IMR-90 (cell line): ENCODE data around the gene FBXW7.

ENCODE experiments used
- BHLHE40 ChIP-seq: fragments of 150-350 bp; IDR thresholded peaks from 2 replicates; pipeline ENCODE4 v1.6.1; 2016; ENCODE audit warnings: mild to moderate bottlenecking, low read depth, low read length
- CHD1 ChIP-seq: IDR thresholded peaks from 2 replicates; pipeline ENCODE4 v1.6.1; 2012; ENCODE audit warnings: low read depth, low read length, improper control_type of control experiment
- FOS ChIP-seq: fragments of 150-350 bp; IDR thresholded peaks from 2 replicates; pipeline ENCODE4 v1.6.1; 2016; ENCODE audit warnings: low read depth, low read length
- MAFK ChIP-seq: IDR thresholded peaks from 2 replicates; pipeline ENCODE4 v1.6.1; 2012; ENCODE audit warnings: low read depth, low read length, improper control_type of control experiment
- MAZ ChIP-seq: IDR thresholded peaks from 2 replicates; pipeline ENCODE4 v1.6.1; 2012; ENCODE audit warnings: low read depth, mild to moderate bottlenecking, low read length, improper control_type of control experiment, moderate library complexity, borderline replicate concordance
- POLR2A ChIP-seq: IDR thresholded peaks from 2 replicates; pipeline ENCODE4 v1.6.1; 2012; ENCODE audit warnings: mild to moderate bottlenecking, low read depth, low read length
- RAD21 ChIP-seq: IDR thresholded peaks from 2 replicates; pipeline ENCODE4 v1.6.1; 2012; ENCODE audit warnings: low read length, improper control_type of control experiment
- RFX5 ChIP-seq: IDR thresholded peaks from 2 replicates; pipeline ENCODE4 v1.8.0; 2012; ENCODE audit warnings: low read depth, mild to moderate bottlenecking, low read length, moderate library complexity
- USF2 ChIP-seq: fragments of 150-350 bp; IDR thresholded peaks from 2 replicates; pipeline ENCODE4 v1.6.1; 2017; ENCODE audit warnings: mild to moderate bottlenecking, antibody characterized with exemption, low read length, low read depth
- TF ChIP-seq, protein P1 (sequence below): conservative IDR thresholded peaks from 2 replicates; pipeline ENCODE4 v1.5.1; 2012; ENCODE audit warnings: mild to moderate bottlenecking, low read depth, low read length, improper control_type of control experiment

DNA sequence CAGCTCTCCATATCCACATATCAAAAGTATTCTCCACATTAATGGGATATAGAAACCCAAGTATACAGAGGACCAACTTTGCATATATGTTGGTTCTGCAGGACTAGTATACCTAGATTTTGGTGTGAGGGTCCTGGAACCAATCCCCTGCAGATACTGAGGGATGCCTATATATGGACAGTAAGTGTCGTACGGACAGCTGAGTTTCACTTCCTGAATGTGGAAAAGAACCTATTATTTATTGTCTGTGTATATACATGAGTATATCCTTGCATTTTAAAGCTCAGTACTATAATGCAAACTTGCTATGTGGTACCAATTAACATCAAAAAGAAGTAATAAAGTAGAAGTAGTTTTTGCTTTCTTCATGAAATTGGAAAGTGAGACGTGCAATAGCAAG, 101.9 kb downstream of the FBXW7 start:
- TF ChIP-seq, protein P1, sequence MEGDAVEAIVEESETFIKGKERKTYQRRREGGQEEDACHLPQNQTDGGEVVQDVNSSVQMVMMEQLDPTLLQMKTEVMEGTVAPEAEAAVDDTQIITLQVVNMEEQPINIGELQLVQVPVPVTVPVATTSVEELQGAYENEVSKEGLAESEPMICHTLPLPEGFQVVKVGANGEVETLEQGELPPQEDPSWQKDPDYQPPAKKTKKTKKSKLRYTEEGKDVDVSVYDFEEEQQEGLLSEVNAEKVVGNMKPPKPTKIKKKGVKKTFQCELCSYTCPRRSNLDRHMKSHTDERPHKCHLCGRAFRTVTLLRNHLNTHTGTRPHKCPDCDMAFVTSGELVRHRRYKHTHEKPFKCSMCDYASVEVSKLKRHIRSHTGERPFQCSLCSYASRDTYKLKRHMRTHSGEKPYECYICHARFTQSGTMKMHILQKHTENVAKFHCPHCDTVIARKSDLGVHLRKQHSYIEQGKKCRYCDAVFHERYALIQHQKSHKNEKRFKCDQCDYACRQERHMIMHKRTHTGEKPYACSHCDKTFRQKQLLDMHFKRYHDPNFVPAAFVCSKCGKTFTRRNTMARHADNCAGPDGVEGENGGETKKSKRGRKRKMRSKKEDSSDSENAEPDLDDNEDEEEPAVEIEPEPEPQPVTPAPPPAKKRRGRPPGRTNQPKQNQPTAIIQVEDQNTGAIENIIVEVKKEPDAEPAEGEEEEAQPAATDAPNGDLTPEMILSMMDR: no peak
- TF ChIP-seq BHLHE40: no peak
- no peak for TF ChIP-seq POLR2A
- no peak for TF ChIP-seq MAFK
- TF ChIP-seq RFX5: no peak
- TF ChIP-seq FOS: no peak
- TF ChIP-seq MAZ: no peak
- no peak for TF ChIP-seq RAD21
- TF ChIP-seq CHD1: no peak
- no peak for TF ChIP-seq USF2
